Stimulated activated CD8-positive, alpha-beta memory T cell treated with anti-CD3 and anti-CD28 coated beads, Interleukin-15, amount 100 ng/mL, for 24 hours (primary cell): Measurements from ENCODE around the gene IL36RN.

Source experiments
- DNase-seq: peaks from one replicate; pipeline ENCODE4 v3.0.0-alpha.2; 2020; ENCODE audit warnings: low read depth

IL36RN gene

GRCh38 chr2:113102133-113102532, 43.1 kb downstream of the IL36RN start:
- no peak for DNase-seq

GRCh38 chr2:113103277-113103676, 44.3 kb downstream of the IL36RN start:
- DNase-seq: no peak

GRCh38 chr2:113104054-113104611, 45.1 kb downstream of the IL36RN start:
- DNase-seq: no peak

- DNase-seq: no peak
Measured at GRCh38 chr2:113105047-113105785, 46.2 kb downstream of the IL36RN start.

DNA sequence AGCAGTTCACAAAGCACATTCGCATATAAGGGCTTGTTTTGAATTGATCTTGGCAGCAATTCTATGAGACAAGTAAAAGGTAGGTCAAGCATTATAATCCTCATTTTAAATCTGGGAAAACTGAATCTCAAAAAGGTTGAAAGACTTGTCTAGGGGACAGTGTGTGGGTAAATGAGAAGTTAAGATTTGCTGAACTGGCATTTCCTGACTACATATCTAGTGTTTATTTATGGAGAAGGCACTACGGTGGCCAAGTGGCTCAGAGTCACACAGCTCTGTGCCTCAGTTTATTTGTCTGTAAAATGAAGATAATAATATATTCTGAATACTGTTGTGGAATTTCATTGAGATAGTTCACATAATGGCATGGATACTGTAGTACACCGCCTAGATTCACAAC, 52.1 kb downstream of the IL36RN start:
- no peak for DNase-seq

DNA sequence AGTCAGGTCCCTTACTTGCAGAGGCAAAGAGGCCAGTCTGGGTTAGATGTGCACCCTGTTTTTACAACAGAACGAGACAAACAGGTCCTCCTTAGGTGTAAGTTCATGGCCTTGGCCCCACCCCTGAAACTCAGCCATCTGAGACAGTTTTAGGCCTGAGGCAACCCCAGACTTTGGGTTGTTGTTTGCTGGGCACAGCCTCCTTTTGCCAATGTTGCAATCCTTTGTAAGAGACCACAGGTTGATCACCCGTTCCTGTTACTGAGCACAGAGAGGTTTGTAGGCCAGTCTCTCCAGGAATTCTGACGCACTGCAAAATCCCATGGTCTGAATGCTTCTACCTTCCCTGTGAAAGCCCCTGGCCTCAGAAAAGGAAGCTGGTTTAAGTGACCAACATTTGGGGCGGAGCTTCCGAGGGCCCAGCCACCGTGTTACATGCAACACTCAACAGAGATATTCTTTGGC, 52.9 kb downstream of the IL36RN start:
- DNase-seq: no peak

GRCh38 chr2:113112441-113112840, 53.4 kb downstream of the IL36RN start:
- DNase-seq: no peak

DNA sequence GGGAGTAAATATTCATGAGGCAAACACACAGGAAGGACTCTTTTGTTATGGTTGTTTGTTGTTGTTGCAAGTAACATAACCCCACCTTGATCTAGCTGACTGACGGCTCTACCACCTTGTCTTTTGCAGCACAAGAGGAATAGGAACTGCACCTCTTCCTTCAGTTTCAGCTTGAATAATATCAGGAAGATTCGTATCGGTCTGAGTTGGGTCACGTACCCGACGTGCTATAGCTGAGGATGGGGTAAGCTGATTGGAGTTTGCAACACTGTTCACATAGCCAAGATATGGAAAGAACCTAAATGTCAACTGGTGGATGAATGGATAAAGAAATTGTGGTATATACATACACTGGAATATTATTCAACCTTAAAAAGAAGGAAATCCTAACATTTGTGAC, 53.9 kb downstream of the IL36RN start:
- no peak for DNase-seq

DNA sequence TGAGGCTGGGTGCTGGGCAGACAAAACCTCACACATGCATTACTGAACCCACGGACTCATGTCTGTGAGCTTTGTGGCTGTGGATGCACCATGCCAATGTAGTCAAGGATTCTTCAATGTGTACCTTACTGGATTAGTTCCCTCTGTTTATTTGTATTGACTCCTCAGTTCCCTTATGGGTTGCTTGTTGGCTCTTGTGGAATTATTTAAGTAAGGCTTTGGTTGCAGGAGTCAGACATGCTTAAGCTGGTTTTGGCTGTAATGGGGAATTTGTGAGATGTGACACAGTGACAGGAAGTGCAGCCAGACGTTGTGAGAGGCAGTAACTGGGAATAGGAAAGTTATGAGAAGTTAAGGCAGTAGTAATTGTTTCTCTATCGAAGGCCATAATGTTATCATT, 54.8 kb downstream of the IL36RN start:
- no peak for DNase-seq
